AG09319 (cell line): ENCODE measurements around the gene CADM1.

Source experiments
- DNase-seq: peaks from one replicate; pipeline ENCODE4 v3.0.0-alpha.2; 2010; ENCODE audit warnings: low read depth; ENCODE audit errors: extremely low read depth
- TF ChIP-seq, protein P1 (sequence below): IDR thresholded peaks from 2 replicates; pipeline ENCODE4 v1.5.1; 2011; ENCODE audit warnings: low read depth, mild to moderate bottlenecking, inconsistent platforms, low read length, moderate library complexity

Gene CADM1

GRCh38 chr11:115306689-115307088 lies 197.5 kb downstream of the CADM1 start:
- DNase-seq: no peak
- TF ChIP-seq, protein P1, sequence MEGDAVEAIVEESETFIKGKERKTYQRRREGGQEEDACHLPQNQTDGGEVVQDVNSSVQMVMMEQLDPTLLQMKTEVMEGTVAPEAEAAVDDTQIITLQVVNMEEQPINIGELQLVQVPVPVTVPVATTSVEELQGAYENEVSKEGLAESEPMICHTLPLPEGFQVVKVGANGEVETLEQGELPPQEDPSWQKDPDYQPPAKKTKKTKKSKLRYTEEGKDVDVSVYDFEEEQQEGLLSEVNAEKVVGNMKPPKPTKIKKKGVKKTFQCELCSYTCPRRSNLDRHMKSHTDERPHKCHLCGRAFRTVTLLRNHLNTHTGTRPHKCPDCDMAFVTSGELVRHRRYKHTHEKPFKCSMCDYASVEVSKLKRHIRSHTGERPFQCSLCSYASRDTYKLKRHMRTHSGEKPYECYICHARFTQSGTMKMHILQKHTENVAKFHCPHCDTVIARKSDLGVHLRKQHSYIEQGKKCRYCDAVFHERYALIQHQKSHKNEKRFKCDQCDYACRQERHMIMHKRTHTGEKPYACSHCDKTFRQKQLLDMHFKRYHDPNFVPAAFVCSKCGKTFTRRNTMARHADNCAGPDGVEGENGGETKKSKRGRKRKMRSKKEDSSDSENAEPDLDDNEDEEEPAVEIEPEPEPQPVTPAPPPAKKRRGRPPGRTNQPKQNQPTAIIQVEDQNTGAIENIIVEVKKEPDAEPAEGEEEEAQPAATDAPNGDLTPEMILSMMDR: no peak

- DNase-seq: no peak
- TF ChIP-seq, protein P1: no peak
Measured at GRCh38 chr11:115304774-115305472, 199.3 kb downstream of the CADM1 start.

DNA sequence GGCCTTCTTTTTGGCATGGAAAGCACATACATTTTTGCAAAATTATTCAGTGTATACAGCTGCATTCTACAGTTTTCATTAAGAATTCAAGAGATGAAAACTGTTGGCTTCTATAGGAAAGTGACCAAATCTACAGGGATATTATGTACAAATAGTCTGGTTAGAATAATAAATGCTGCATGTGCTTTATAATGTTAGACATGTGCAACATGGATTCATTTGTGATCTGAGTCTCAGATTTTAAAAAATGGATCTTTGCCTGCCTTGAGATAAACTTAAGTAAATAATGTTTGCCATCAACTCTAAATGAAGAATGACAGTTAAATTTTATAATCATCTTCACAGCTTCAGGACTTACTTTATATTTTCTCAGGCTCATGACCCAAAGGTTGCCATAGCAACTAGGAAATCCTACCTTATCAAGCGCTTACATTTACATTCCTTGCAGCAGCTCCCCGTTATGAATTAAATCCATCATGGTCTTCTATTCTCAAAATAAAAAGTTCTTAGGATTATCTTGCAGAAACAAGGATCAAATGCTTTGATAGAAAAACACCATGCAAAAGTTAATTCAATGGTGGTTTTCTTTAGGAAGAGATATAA lies 200.2 kb downstream of the CADM1 start:
- TF ChIP-seq, protein P1: no peak
- DNase-seq: no peak

GRCh38 chr11:115302946-115303703 lies 201.1 kb downstream of the CADM1 start:
- no peak for DNase-seq

GRCh38 chr11:115300660-115301428 lies 203.4 kb downstream of the CADM1 start:
- no peak for DNase-seq
- TF ChIP-seq, protein P1: no peak

More at GRCh38 chr11:115302946-115303703, 201.1 kb downstream of the CADM1 start:
- TF ChIP-seq, protein P1: no peak

DNA sequence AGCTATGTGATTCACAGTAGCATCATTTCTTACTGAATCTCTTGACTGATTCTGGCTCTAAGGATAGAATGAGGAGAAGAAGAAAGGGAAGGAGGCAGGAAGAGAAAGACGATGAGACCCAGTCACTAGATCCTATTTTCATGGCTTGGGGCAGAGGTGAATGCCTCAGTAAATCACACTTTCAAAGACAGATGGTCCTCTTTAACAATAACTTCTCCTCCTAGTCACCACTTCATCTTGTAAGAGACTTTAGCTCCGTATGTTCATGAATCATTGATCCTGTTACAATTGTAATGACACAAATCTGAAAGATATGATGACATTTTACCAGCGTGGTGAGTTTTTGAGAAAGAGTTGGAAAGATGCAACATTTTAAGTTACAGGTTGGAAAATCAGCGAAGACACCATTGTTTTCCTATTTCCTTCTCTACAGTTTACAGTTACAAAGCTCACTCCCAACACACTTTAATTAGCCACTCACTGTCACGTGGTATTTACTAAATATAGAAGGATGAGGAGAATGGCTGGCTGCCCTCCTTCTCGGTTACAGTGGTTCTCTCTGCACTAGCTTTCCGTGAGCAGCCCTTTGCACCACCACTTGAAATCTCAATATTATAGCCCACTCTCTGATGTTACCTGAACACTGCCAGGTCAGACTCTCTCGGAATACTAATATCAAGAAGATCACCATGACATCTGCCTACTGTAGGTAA lies 205.8 kb downstream of the CADM1 start:
- DNase-seq: no peak
- TF ChIP-seq, protein P1: no peak
